HPDE6-E6E7 (cell line): ENCODE measurements around the gene SMG6.
"Not testable (repeated sequence)": the region's sequence is repeated elsewhere in the genome, so short reads cannot be mapped to it uniquely, and the experiment has no call there.

Experiments used
- DNase-seq: peaks from one replicate; pipeline ENCODE4 v3.0.0; 2011; ENCODE audit warnings: missing footprints; ENCODE audit errors: extremely low spot score

The SMG6 gene

GRCh38 chr17:2178798-2179501, 124.6 kb downstream of the SMG6 start:
- DNase-seq = no peak

- DNase-seq = peak; percentile 36
These were observed 126.3 kb downstream of the SMG6 start for GRCh38 chr17:2177235-2177811.

- DNase-seq = no peak
These were observed 127.0 kb downstream of the SMG6 start for GRCh38 chr17:2176499-2177169.

GRCh38 chr17:2175294-2175628, 128.3 kb downstream of the SMG6 start:
- DNase-seq = no peak

- no peak for DNase-seq
These were observed 128.9 kb downstream of the SMG6 start for GRCh38 chr17:2174468-2175293.

- DNase-seq = no peak
These were observed 129.6 kb downstream of the SMG6 start for GRCh38 chr17:2174014-2174413.

- no peak for DNase-seq
These were observed 130.6 kb downstream of the SMG6 start for GRCh38 chr17:2172999-2173398.

- DNase-seq = no peak
These were observed 131.3 kb downstream of the SMG6 start for GRCh38 chr17:2172077-2172851.

- DNase-seq = no peak
These were observed 131.9 kb downstream of the SMG6 start for GRCh38 chr17:2171702-2172076.

GRCh38 chr17:2170023-2170422, 133.6 kb downstream of the SMG6 start:
- DNase-seq = no peak

GRCh38 chr17:2165723-2166122, 137.9 kb downstream of the SMG6 start:
- not testable (repeated sequence) for DNase-seq

- no peak for DNase-seq
These were observed 145.2 kb downstream of the SMG6 start for GRCh38 chr17:2158396-2158780.

GRCh38 chr17:2157675-2158395, 145.8 kb downstream of the SMG6 start:
- DNase-seq = no peak

GRCh38 chr17:2157081-2157480, 146.5 kb downstream of the SMG6 start:
- DNase-seq = no peak

- no peak for DNase-seq
These were observed 146.9 kb downstream of the SMG6 start for GRCh38 chr17:2156666-2157065.

- DNase-seq = no peak
These were observed 148.0 kb downstream of the SMG6 start for GRCh38 chr17:2155573-2155972.

GRCh38 chr17:2151358-2152033, 152.1 kb downstream of the SMG6 start:
- DNase-seq = no peak

- no peak for DNase-seq
These were observed 152.8 kb downstream of the SMG6 start for GRCh38 chr17:2150806-2151205.

GRCh38 chr17:2149934-2150333, 153.7 kb downstream of the SMG6 start:
- no peak for DNase-seq

GRCh38 chr17:2146132-2146871, 157.3 kb downstream of the SMG6 start:
- DNase-seq = no peak
